GM21786 (cell line): ENCODE measurements around the gene SLC2A11.

ENCODE experiments used
- ATAC-seq: cut with Tn5 transposase; IDR thresholded peaks from one replicate; pipeline ENCODE4 v1.9.1; 2021; ENCODE audit not compliant: unreplicated experiment

Gene SLC2A11

GRCh38 chr22:23857606-23858483 is at the start of gene SLC2A11:
TSS of gene SLC2A11 (plus strand) at chr22:23857875. CDS start at chr22:23858000, 125 bp downstream.
- ATAC-seq, result peak; percentile 92

- ATAC-seq, result no peak
These were observed 45.3 kb upstream of the SLC2A11 start for GRCh38 chr22:23812378-23812777.

- no peak for ATAC-seq
These were observed 42.0 kb upstream of the SLC2A11 start for GRCh38 chr22:23815541-23816155.

GRCh38 chr22:23816156-23816976 is 41.3 kb upstream of the SLC2A11 start:
- no peak for ATAC-seq

- ATAC-seq, result no peak
These were observed 40.5 kb upstream of the SLC2A11 start for GRCh38 chr22:23817146-23817545.

- no peak for ATAC-seq
These were observed 39.1 kb upstream of the SLC2A11 start for GRCh38 chr22:23818541-23818940.

- ATAC-seq, result no peak
These were observed 36.9 kb upstream of the SLC2A11 start for GRCh38 chr22:23820748-23821211.

GRCh38 chr22:23822101-23822671 is 35.5 kb upstream of the SLC2A11 start:
- no peak for ATAC-seq

- ATAC-seq, result no peak
These were observed 34.3 kb upstream of the SLC2A11 start for GRCh38 chr22:23823331-23823791.

GRCh38 chr22:23824476-23825245 is 33.0 kb upstream of the SLC2A11 start:
- no peak for ATAC-seq

- ATAC-seq, result no peak
These were observed 32.3 kb upstream of the SLC2A11 start for GRCh38 chr22:23825246-23825905.

GRCh38 chr22:23826510-23827350 is 30.9 kb upstream of the SLC2A11 start:
- ATAC-seq, result no peak

- ATAC-seq, result no peak
These were observed 30.2 kb upstream of the SLC2A11 start for GRCh38 chr22:23827351-23827995.

- no peak for ATAC-seq
These were observed 28.6 kb upstream of the SLC2A11 start for GRCh38 chr22:23828800-23829680.

GRCh38 chr22:23829845-23830372 is 27.8 kb upstream of the SLC2A11 start:
- ATAC-seq, result no peak

- ATAC-seq, result no peak
These were observed 26.4 kb upstream of the SLC2A11 start for GRCh38 chr22:23831261-23831660.

- ATAC-seq, result no peak
These were observed 25.9 kb upstream of the SLC2A11 start for GRCh38 chr22:23831781-23832180.
